GM23338 (cell line): Measurements from ENCODE around the gene NEK3. TPM values are rescaled to one million over a fixed set of nuclear protein-coding genes. Genes with fewer than 3 reads are reported as not detected.

Source experiments
- ATAC-seq: fragments of 200-7000 bp; cut with Tn5 transposase; 3 replicates; pipeline ENCODE4 v1.9.1; 2020
- DNase-seq: peaks from one replicate; pipeline ENCODE4 v3.0.0-alpha.2; 2015; ENCODE audit warnings: low spot score
- H2AFZ ChIP-seq: fragments of 200-600 bp; sonication (generic); 2 replicates; pipeline ENCODE4 v1.8.0; 2016; ENCODE audit warnings: antibody characterized with exemption, mild to moderate bottlenecking, moderate library complexity
- H3F3A ChIP-seq: fragments of 200-600 bp; sonication (generic); replicated peaks from 2 replicates; pipeline ENCODE4 v1.8.0; 2017; ENCODE audit warnings: antibody characterized with exemption, mixed run types, low read depth
- H3K27ac ChIP-seq: fragments of 200-600 bp; sonication (generic); 2 replicates; pipeline ENCODE4 v1.6.1; 2016; ENCODE audit warnings: low read depth
- H3K27me3 ChIP-seq: fragments of 200-600 bp; sonication (generic); 2 replicates; pipeline ENCODE4 v1.8.0; 2016; ENCODE audit warnings: mild to moderate bottlenecking, mixed run types, moderate library complexity; ENCODE audit not compliant: insufficient read depth
- H3K36me3 ChIP-seq: fragments of 200-600 bp; sonication (generic); 2 replicates; pipeline ENCODE4 v1.8.0; 2016; ENCODE audit warnings: mild to moderate bottlenecking; ENCODE audit not compliant: insufficient read depth
- H3K4me1 ChIP-seq: fragments of 200-600 bp; sonication (generic); 2 replicates; pipeline ENCODE4 v1.8.0; 2016; ENCODE audit warnings: mild to moderate bottlenecking, moderate library complexity; ENCODE audit not compliant: insufficient read depth
- H3K4me2 ChIP-seq: fragments of 200-600 bp; sonication (generic); 2 replicates; pipeline ENCODE4 v1.7.1; 2017; ENCODE audit warnings: mixed run types
- H3K4me3 ChIP-seq: fragments of 200-600 bp; sonication (generic); 2 replicates; pipeline ENCODE4 v1.6.1; 2016; ENCODE audit warnings: mixed run types
- H3K79me2 ChIP-seq: fragments of 200-600 bp; sonication (generic); replicated peaks from 2 replicates; pipeline ENCODE4 v1.8.0; 2017; ENCODE audit warnings: mild to moderate bottlenecking; ENCODE audit not compliant: insufficient read depth
- H3K9me2 ChIP-seq: fragments of 200-600 bp; sonication (generic); 2 replicates; pipeline ENCODE4 v1.8.0; 2017; ENCODE audit not compliant: insufficient read depth
- H4K20me1 ChIP-seq: fragments of 200-600 bp; sonication (generic); replicated peaks from 2 replicates; pipeline ENCODE4 v1.8.0; 2017; ENCODE audit warnings: mild to moderate bottlenecking; ENCODE audit not compliant: insufficient read depth
- H3K27ac Mint-ChIP-seq: 2 replicates; pipeline ENCODE4 v1.8.0; 2020; ENCODE audit warnings: inconsistent platforms, mild to moderate bottlenecking, moderate library complexity, mixed read lengths
- H3K27me3 Mint-ChIP-seq: 3 replicates; pipeline ENCODE4 v1.8.0; 2022; ENCODE audit warnings: low read depth, mild to moderate bottlenecking, moderate library complexity, mixed read lengths, inconsistent platforms; ENCODE audit not compliant: insufficient read depth, poor library complexity
- H3K36me3 Mint-ChIP-seq: 3 replicates; pipeline ENCODE4 v1.8.0; 2021; ENCODE audit warnings: low read depth, mild to moderate bottlenecking, inconsistent platforms, moderate library complexity, mixed read lengths
- H3K4me1 Mint-ChIP-seq: 3 replicates; pipeline ENCODE4 v1.8.0; 2020; ENCODE audit warnings: mild to moderate bottlenecking, inconsistent platforms, mixed read lengths
- H3K4me3 Mint-ChIP-seq: 3 replicates; pipeline ENCODE4 v1.8.0; 2021; ENCODE audit warnings: moderate library complexity, mild to moderate bottlenecking, inconsistent platforms, mixed read lengths
- H3K9me3 Mint-ChIP-seq: 3 replicates; pipeline ENCODE4 v1.8.0; 2020; ENCODE audit warnings: moderate library complexity, mild to moderate bottlenecking, inconsistent platforms, mixed read lengths
- CREB1 ChIP-seq: fragments of 250-450 bp; sonication (Bioruptor Pico); IDR thresholded peaks from 2 replicates; pipeline ENCODE4 v1.5.0; 2020; ENCODE audit warnings: low read depth, mild to moderate bottlenecking, moderate library complexity
- CTCF ChIP-seq, 2 experiments: fragments of 200-600 bp in 1 of 2; sonication (generic) in 1 of 2; conservative IDR thresholded peaks; 2 replicates each; pipeline versions ENCODE4 v1.5.1 to v1.6.1; 2016 to 2017; ENCODE audit warnings: antibody characterized with exemption in 2 of 2, low read depth in 2 of 2, mild to moderate bottlenecking in 2 of 2, moderate library complexity in 1 of 2
- EZH2 ChIP-seq: fragments of 200-600 bp; sonication (generic); IDR thresholded peaks from one replicate; pipeline ENCODE4 v1.8.0; 2017; ENCODE audit warnings: antibody characterized with exemption, mild to moderate bottlenecking, low read depth; ENCODE audit not compliant: unreplicated experiment
- EZH2phosphoT487 ChIP-seq: fragments of 200-600 bp; sonication (generic); IDR thresholded peaks from one replicate; pipeline ENCODE4 v1.8.1; 2018; ENCODE audit warnings: antibody characterized with exemption; ENCODE audit not compliant: unreplicated experiment
- JUNB ChIP-seq: IDR thresholded peaks from one replicate; pipeline ENCODE4 v1.6.1; 2016; ENCODE audit warnings: antibody characterized with exemption; ENCODE audit not compliant: unreplicated experiment
- NANOG ChIP-seq: IDR thresholded peaks from 2 replicates; pipeline ENCODE4 v1.6.1; 2016; ENCODE audit warnings: antibody characterized with exemption, borderline replicate concordance
- POLR2AphosphoS5 ChIP-seq: IDR thresholded peaks from 2 replicates; pipeline ENCODE4 v1.6.1; 2016; ENCODE audit warnings: antibody characterized with exemption, low read depth
- REST ChIP-seq: IDR thresholded peaks from one replicate; pipeline ENCODE4 v1.6.1; 2018; ENCODE audit warnings: antibody characterized with exemption; ENCODE audit not compliant: unreplicated experiment
- STAT1 ChIP-seq: IDR thresholded peaks from one replicate; pipeline ENCODE4 v1.6.1; 2016; ENCODE audit warnings: antibody characterized with exemption; ENCODE audit not compliant: unreplicated experiment
- ZNF114 ChIP-seq: fragments of 250-450 bp; sonication (Bioruptor Pico); IDR thresholded peaks from 2 replicates; pipeline ENCODE4 v1.5.0; 2020; ENCODE audit warnings: mild to moderate bottlenecking, moderate library complexity
- ZNF331 ChIP-seq: fragments of 250-450 bp; sonication (Bioruptor Pico); IDR thresholded peaks from 2 replicates; pipeline ENCODE4 v1.5.0; 2020; ENCODE audit warnings: low read depth, mild to moderate bottlenecking, moderate library complexity
- ZNF462 ChIP-seq: fragments of 250-450 bp; sonication (Bioruptor Pico); IDR thresholded peaks from 2 replicates; pipeline ENCODE4 v1.5.0; 2020; ENCODE audit warnings: mild to moderate bottlenecking, moderate library complexity
- polyA plus RNA-seq: library from polyadenylated mRNA; unstranded; fragments of >200 nt; fragmentation: Nextera tagmentation; extraction: Ambion mirVana; gene quantifications from 2 replicates; pipeline ENCODE4 v1.2.1, GENCODE V29; 2016
- total RNA-seq: library from RNA; depleted of rRNA; stranded (reverse); fragments of >200 nt; shearing (Covaris generic); gene quantifications from 2 replicates; pipeline ENCODE4 v1.2.3, GENCODE V29; 2014
- TF ChIP-seq, protein P1 (sequence below): IDR thresholded peaks from 2 replicates; pipeline ENCODE4 v1.6.1; 2016; ENCODE audit warnings: antibody characterized with exemption

NEK3 gene
- total and polyA plus RNA-seq, 2 experiments from 2014 or later: 26.7 to 26.8 TPM

GRCh38 chr13:52164989-52165388 lies 5.6 kb upstream of the NEK3 start:
- no peak overlapping the region for H3K27ac ChIP-seq
- no peaks in the 10 kb centered on the region for H3F3A ChIP-seq
- H3K4me3 ChIP-seq: no peak overlapping the region
- H3K27me3 ChIP-seq: peaks cover 2% of the 10 kb centered on the region
- no peaks in the 10 kb centered on the region for H3K79me2 ChIP-seq
- ATAC-seq: no peak
- no peak overlapping the region for H3K4me3 Mint-ChIP-seq
- H4K20me1 ChIP-seq: no peaks in the 10 kb centered on the region
- H2AFZ ChIP-seq: no peak overlapping the region
- no peaks in the 10 kb centered on the region for H3K4me1 ChIP-seq
- no peaks in the 10 kb centered on the region for H3K9me2 ChIP-seq
- H3K4me2 ChIP-seq: no peak overlapping the region
- DNase-seq: no peak
- TF ChIP-seq JUNB (no peak), CTCF (conservative IDR thresholded peaks at IDR 0.05; ENCODE audit: low read depth in 2 of 2) (no peak), ZNF114 (CRISPR knock-in tag) (no peak), ZNF462 (no peak), REST (no peak), STAT1 (no peak), ZNF331 (no peak), EZH2phosphoT487 (no peak), POLR2AphosphoS5 (no peak), NANOG (no peak), CREB1 (CRISPR knock-in tag) (no peak), EZH2 (no peak)
- TF ChIP-seq, protein P1, sequence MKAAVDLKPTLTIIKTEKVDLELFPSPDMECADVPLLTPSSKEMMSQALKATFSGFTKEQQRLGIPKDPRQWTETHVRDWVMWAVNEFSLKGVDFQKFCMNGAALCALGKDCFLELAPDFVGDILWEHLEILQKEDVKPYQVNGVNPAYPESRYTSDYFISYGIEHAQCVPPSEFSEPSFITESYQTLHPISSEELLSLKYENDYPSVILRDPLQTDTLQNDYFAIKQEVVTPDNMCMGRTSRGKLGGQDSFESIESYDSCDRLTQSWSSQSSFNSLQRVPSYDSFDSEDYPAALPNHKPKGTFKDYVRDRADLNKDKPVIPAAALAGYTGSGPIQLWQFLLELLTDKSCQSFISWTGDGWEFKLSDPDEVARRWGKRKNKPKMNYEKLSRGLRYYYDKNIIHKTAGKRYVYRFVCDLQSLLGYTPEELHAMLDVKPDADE: no peak
- H3K4me1 Mint-ChIP-seq: peaks cover 3% of the 10 kb centered on the region; the same call in 2 of the 3 replicates
- H3K36me3 ChIP-seq: peaks cover 13% of the 10 kb centered on the region
- peaks cover 2% of the 10 kb centered on the region for H3K27me3 Mint-ChIP-seq
- H3K36me3 Mint-ChIP-seq: peaks cover 7% of the 10 kb centered on the region; the same call in 2 of the 3 replicates
- H3K27ac Mint-ChIP-seq: no peak overlapping the region
- peaks cover 1% of the 10 kb centered on the region for H3K9me3 Mint-ChIP-seq
